Upper lobe of left lung (tissue), 4 donors: ENCODE results near the gene DSTYK.

Experiments
- CTCF ChIP-seq, 6 experiments: fragments of 450-650 bp in 4 of 6; fragments of 200-600 bp in 2 of 6; sonication (generic) in 2 of 6; IDR thresholded peaks; one replicate each; pipeline ENCODE4 v1.5.1; 2016 to 2019; ENCODE audit warnings: antibody characterized with exemption in 6 of 6
- EP300 ChIP-seq, 4 donors: sonication (generic); formaldehyde crosslinking; IDR thresholded peaks; one replicate each; pipeline ENCODE4 v1.5.1; 2017; ENCODE audit warnings: antibody characterized with exemption in 4 of 4, control low read depth in 2 of 4
- POLR2AphosphoS5 ChIP-seq, 2 donors: sonication (generic); formaldehyde crosslinking; IDR thresholded peaks; one replicate each; pipeline ENCODE4 v1.5.1; 2017; ENCODE audit warnings: antibody characterized with exemption in 2 of 2

GRCh38 chr1:205246351-205247119 is 35.0 kb upstream of the DSTYK start:
- TF ChIP-seq CTCF (IDR thresholded peaks at IDR 0.05) (no peak), POLR2AphosphoS5 (IDR thresholded peaks at IDR 0.05) (no peak), EP300 (IDR thresholded peaks at IDR 0.05) (no peak)
